ENCODE measurements around the gene PRR15.

- TF ChIP-seq CTCF (IDR thresholded peaks at IDR 0.05) (no peak), POLR2A (IDR thresholded peaks at IDR 0.05) (no peak)
Measured at GRCh38 chr7:29592866-29593265, 29.2 kb downstream of the PRR15 start.
